Body of pancreas (tissue), 4 donors: Measurements from ENCODE around the gene EDIL3.

Experiments
- POLR2A ChIP-seq, 3 donors: fragments of 450-650 bp; IDR thresholded peaks; one replicate each; pipeline ENCODE4 v1.6.1; 2016; ENCODE audit warnings: antibody characterized with exemption in 3 of 3, mild to moderate bottlenecking in 2 of 3
- TF ChIP-seq, protein P1 (sequence below), 7 experiments: fragments of 450-650 bp in 4 of 7; fragments of 200-600 bp in 3 of 7; sonication (generic) in 3 of 7; IDR thresholded peaks; one replicate each; pipeline ENCODE4 v1.5.1; 2016 to 2019; ENCODE audit warnings: antibody characterized with exemption in 7 of 7

DNA sequence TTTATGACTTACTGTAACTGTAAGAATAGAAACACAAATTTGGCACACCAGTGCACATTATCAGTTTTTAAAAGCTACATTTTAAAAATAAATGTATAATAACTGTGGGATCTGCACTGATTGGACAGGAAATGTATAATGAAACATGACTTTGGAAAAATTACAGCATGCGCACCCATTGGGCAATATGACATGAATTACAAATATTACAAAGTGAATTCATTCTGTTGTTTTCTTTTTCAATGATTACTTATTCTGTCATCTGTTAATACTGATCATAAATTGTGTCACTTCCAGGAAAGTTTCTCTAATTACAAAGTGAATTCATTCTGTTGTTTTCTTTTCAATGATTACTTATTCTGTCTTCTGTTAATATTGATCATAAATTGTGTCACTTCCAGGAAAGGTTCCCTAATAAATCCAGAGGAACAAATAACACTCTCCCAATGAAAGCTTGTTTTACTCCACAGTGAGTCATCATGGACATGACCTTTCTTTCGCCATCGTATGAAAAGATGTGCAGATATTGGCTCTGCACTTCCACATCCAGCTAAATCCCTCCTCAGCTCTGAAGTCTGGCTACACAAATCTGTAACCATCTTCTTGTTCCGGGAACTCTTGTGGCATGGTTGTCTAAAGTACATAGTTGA, 367.0 kb downstream of the EDIL3 start:
- TF ChIP-seq, protein P1, sequence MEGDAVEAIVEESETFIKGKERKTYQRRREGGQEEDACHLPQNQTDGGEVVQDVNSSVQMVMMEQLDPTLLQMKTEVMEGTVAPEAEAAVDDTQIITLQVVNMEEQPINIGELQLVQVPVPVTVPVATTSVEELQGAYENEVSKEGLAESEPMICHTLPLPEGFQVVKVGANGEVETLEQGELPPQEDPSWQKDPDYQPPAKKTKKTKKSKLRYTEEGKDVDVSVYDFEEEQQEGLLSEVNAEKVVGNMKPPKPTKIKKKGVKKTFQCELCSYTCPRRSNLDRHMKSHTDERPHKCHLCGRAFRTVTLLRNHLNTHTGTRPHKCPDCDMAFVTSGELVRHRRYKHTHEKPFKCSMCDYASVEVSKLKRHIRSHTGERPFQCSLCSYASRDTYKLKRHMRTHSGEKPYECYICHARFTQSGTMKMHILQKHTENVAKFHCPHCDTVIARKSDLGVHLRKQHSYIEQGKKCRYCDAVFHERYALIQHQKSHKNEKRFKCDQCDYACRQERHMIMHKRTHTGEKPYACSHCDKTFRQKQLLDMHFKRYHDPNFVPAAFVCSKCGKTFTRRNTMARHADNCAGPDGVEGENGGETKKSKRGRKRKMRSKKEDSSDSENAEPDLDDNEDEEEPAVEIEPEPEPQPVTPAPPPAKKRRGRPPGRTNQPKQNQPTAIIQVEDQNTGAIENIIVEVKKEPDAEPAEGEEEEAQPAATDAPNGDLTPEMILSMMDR (IDR thresholded peaks at IDR 0.05) = no peak
- no peak for TF ChIP-seq POLR2A (IDR thresholded peaks at IDR 0.05)
